Fibroblast of skin of abdomen (primary cell): Measurements from ENCODE around the gene LRP1B.

ENCODE experiments used
- DNase-seq: peaks from one replicate; pipeline ENCODE4 v3.0.0-alpha.2; 2013

Gene LRP1B

DNA sequence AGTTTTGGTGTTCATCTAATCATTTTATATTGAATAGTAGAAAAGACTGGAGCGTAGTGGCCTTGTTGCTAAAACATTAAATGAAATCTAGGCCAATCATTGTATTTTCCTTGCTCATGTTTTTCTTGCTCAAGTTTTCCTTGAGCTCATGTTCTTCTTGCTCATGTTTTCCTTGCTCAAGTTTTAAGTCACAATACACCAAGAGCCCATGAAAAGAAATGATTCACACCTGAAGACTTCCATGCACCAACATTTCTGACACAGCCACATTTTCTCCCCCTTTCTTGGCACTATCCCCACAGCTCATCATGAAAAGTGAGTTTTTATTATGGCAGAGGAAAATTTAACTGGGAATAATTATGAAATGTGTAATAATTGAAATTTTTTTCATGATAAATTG is 92.0 kb downstream of the LRP1B start:
- DNase-seq: peak; percentile 27

DNA sequence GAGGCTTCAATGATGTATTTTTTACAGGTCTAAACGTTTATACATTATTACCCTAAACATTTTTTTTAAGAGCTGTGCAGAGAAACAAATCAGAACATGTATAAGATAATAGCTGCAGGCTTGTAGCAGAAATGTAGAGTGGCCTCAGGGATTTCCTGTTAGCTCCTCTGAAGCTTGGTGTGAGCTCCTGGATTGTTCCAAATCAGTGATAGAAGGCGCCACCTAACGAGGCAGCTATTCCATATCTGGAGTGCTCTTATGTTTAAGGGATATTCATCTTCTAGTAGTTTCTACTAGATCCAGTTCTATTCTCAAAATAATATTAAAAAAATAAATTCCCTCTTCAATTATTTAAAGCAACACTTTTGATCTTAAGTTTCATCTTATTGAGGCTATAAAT is 93.1 kb downstream of the LRP1B start:
- peak; percentile 24 for DNase-seq

GRCh38 chr2:142037066-142037465 is 93.8 kb downstream of the LRP1B start:
- peak; percentile 56 for DNase-seq

GRCh38 chr2:142033393-142033792 is 97.4 kb downstream of the LRP1B start:
- peak; percentile 56 for DNase-seq

DNA sequence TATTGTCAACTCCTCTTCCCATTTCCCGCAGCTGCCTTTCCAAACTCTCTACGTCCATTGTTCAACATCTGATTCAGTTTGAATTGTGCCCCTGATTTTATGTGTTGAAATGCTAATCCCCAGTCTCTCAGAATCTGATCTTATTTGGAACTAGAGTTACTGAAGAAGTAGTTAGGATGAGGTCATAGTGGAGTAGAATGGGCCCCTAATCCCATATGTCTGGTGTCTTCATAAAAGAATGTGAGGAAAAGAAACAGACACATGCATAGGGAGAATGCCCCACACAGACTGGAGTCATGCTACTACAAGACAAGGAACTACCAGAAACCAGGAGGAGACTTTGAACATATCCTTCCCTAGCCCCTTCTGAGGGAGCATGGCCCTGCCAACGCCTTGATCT is 99.2 kb downstream of the LRP1B start:
- peak; percentile 44 for DNase-seq

DNA sequence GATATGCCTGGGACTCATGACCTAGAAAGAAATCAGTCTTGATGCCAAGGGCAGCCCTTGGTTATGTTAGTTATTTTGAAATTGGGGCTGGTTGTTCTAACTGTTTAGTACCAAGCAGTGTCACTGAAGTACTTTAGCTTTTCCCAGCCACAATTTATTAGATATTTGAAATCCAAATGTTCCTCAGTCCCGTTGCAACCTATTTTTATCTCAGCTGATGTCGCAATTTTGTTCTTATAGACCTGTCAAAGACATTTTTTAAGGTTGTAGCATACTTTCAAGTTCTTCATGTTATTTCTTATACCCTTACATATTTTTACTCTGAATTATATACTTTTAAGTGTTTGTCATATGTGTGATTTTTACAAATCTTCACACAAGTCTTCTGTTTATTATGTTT is 100.1 kb downstream of the LRP1B start:
- DNase-seq: no peak

GRCh38 chr2:142029974-142030373 is 100.8 kb downstream of the LRP1B start:
- DNase-seq: no peak

DNA sequence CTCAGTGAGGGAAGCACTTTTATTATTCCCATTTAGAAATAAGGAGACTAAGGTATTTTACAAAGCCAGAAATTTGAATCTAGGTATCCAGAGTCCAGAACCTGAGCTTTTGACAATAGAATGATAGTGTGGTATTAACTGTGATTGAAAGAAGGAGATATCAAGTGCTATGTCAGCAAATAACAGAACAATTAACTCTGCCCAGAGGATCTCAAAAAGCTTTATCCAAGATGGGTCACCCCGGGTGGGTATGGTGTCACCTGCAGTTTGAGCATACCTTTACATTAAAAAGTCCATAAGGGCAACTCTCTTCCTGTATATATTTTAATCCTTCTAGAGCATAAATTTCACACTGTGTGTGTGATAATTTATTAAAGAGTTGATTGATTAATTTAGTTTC is 105.4 kb downstream of the LRP1B start:
- no peak for DNase-seq

- peak; percentile 51 for DNase-seq
These were observed 110.4 kb downstream of the LRP1B start for GRCh38 chr2:142020368-142020767.

DNA sequence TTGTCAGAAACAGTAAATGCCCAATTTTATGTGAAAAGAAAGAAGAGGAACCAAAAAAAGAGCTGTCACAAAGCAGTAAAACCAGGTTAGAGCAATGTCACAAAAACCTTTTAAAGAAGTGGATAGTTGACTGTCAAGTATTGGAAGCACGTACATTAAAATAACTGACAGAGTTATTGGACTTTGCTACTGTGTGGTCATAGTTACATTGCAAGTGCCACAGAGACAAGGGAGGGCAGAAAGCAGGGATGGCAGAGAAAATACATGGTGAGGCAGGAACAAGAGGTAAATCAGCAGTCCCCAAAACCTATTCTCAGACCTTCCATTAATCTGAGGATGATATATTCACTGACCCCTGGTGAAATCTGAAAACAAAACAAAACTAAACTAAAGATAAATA is 116.3 kb downstream of the LRP1B start:
- DNase-seq: no peak

- no peak for DNase-seq
These were observed 118.0 kb downstream of the LRP1B start for GRCh38 chr2:142012797-142013196.

DNA sequence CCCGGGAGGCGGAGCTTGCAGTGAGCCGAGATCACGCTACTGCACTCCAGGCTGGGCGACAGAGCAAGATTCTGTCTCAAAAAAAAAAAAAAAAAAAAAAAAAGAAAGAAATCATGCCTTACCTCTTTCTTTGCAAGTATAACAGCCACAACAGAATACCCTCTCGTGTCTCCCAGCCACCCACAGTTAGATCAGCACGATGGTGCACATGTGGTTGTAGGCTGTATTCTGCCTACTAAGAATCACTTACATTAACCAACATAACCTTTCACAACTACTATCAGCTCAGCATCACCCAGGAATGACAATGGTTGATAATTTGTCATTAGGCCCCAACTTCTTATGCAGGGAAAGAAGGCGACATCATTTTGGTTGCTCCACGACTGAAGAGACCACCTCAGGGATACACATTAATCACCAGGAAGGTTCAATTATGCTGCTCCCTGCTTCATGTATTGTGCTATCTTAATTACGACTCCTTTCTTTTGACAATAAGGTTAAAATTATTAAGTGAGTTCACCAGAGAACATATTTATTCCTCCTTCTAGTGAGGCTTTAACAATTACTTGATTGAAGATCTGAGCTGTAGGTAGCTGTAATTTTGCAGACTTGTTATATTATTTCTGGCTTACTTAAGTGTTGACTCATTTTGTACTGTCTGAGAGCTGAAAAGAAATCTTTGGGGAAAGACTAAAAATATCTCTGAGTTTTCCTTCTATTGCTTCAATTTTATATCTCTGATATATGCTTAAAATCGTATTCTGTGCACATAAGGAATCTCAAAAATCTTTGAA is 120.1 kb downstream of the LRP1B start:
- peak; percentile 20 for DNase-seq

- DNase-seq: peak; percentile 58
These were observed 122.6 kb downstream of the LRP1B start for GRCh38 chr2:142008135-142008744.

- no peak for DNase-seq
These were observed 136.8 kb downstream of the LRP1B start for GRCh38 chr2:141994066-141994465.

DNA sequence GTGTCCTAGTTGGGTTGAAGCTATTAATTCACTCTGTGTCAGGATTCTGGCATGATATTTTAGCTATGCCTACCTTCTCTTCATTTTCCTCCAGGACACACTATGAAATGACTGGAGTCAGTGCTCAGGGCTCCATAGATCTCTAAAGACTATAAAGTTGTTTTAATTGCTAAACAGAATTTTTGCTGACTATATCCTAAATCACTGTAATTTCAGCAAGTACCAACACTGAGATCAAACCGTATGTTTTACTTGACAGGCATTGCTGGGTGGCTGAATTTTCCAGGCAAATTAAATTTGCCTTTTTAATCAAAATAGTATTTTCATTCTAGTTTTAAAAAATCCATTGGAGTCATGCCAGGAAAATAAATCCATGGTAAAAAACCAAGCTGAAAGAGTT is 138.1 kb downstream of the LRP1B start:
- no peak for DNase-seq

DNA sequence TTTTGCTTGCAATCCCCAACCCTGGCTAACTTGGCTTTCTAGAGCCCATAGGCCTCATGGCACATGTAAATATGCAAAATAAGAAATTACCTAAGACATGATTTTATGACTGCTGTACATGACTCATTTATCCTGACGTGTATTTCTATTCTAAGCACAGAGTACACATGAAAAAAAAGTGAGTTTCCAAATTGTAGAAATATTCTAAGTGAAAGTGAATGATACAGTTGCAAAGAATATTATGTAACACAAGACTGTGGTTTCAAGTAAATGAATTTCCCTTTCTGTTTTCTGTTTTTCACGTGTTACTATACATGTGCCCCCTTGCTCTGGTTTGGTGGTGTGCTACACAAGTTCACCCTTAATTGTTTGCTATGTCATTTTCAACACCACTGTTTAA is 162.4 kb downstream of the LRP1B start:
- peak; percentile 34 for DNase-seq

DNA sequence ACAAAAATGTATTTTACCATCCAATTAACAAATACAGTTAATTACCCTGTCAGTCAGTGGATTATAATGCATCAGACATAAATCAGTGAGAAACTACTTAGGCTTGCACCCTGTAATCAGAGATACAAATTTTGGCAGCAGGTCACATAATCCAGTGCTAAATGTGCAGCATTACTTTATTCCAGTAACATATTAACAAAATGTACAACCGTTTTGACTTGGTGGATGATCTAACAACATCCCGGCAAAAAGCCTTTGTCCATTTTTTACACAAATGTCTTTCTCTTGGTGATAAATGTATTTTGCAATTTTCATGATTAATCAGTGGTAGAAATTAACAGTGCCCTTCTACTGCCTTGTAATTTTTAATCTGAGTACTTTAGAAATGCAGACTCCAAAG is 162.8 kb downstream of the LRP1B start:
- no peak for DNase-seq

- no peak for DNase-seq
These were observed 163.3 kb downstream of the LRP1B start for GRCh38 chr2:141967503-141967902.

DNA sequence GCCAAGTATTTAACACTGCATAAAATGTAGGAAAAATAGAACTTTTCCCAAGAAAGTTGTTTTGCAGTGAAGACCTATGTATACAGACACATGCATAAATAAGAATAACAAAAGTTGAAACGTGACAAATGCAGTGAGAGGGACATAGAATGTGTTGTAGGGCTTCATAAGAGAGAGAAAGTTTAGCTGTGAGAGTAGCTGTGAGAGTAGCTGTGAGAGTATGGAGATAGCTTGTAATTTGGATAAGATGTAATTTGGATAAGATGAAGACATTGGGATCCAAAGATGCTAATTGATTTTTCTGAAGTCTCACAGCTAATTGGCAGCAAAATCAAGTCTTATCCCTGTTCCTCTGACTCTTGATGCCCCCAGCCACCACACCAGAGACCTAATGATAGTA is 170.9 kb downstream of the LRP1B start:
- no peak for DNase-seq

DNA sequence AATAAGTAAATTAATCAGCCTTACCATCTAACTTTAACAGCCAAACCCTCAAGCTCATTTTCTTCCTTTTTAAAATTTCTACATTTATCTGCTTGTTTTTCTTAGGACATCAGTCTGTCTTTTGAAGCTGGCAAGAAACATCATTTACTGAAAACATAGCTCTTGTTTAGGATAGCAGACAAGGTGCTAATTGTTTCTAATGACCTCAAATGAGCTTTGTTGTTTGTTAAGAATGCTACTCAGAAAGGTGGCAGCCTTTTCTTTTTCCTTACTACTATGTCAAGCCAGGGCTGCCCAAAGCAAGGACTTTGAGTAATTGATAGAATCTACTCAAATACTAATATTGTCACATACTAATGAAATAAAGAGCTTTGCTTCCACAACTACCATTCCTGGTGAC is 171.8 kb downstream of the LRP1B start:
- no peak for DNase-seq

- no peak for DNase-seq
These were observed 172.9 kb downstream of the LRP1B start for GRCh38 chr2:141957827-141958450.

DNA sequence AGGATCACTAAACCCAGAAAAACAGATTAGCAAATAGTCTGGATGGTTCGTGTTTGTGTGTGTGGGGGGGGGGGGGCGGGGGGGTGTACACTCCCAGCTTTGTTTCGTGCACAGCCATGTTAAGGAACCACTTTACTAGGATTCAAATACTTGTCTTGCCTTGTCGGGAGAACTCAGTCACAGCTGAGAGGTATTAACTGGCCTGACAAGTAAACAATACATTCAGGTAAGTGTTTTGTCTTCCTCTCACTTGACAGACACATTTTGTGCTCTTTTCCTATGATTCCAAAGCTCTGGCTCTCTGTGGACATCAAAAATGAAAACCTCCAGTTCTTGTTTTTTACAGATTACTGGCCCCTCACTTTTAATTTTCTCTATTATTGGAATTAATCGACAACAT is 173.5 kb downstream of the LRP1B start:
- no peak for DNase-seq

DNA sequence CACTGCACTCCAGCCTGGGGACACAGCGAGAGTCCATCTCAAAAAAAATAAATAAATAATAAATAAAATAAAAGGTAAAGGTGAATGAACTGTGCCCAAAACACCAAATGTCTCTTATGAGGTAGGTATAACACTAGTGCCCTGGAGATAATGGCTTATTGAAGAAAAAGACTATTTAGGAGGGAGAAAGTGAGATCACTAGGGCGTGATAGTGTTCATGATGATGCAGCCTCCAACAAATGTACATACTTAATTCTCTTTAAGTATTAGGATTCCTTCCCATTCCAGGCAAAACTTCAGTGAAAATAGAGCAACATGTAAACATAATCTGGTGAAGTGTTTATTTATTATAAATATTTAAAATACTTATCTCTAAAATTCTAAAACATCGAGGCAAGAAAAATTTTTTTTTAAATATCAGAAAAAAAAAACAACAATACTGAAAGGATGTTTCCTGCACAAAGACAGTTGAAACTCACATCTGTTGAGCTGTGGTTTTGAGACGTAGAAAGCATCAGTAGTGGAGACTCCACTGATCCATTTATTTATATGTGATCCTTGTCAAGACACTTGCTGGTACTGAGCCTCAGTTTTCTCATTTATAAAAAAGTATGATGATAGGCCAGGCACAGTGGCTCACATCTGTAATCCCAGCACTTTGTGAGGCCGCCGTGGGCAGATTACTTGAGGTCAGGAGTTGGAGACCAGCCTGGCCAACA is 183.3 kb downstream of the LRP1B start:
- DNase-seq: no peak
